ENCODE data around the gene SALL4. TPM values are rescaled to one million over a fixed set of nuclear protein-coding genes. Genes with fewer than 3 reads are reported as not detected.
"Not testable (repeated sequence)": the region's sequence is repeated elsewhere in the genome, so short reads cannot be mapped to it uniquely, and the experiment has no call there.

SALL4 gene
- total RNA-seq, 2 donors from 2014 or later, result 0.13 to 0.35 TPM

DNA sequence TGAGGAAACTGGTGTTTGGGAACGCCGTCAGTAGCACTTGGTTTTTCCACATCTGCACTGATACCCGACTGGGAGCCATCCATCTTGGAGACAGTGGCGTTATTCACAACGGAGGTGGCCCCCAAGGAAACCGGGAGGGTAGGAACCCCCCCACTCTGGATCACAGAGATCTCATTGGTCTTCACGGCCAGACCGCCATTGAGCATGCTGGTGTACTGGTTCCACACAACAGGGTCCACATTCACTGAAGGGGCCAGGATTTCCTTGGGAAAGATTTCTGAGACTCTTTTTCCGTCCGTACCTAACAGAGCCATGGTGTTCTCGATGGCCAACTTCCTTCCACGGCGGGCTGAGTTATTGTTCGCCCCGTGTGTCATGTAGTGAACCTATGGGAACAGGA is 18.0 kb downstream of the SALL4 start:
- Histone ChIP-seq H3K9me3 (no peaks in the 10 kb centered on the region), H3K4me3 (no peak overlapping the region), H3K27me3 (no peaks in the 10 kb centered on the region), H3K4me1 (no peaks in the 10 kb centered on the region), H3K27ac (no peak overlapping the region), H3K36me3 (no peaks in the 10 kb centered on the region), H3K9ac (ENCODE audit: low read depth in 2 of 2, low read length in 2 of 2) (no peak overlapping the region)
- no peak for TF ChIP-seq CTCF (IDR thresholded peaks at IDR 0.05)
- DNase-seq, result no peak
- intact Hi-C loops (cut with DNase I), result no loop called here

DNA sequence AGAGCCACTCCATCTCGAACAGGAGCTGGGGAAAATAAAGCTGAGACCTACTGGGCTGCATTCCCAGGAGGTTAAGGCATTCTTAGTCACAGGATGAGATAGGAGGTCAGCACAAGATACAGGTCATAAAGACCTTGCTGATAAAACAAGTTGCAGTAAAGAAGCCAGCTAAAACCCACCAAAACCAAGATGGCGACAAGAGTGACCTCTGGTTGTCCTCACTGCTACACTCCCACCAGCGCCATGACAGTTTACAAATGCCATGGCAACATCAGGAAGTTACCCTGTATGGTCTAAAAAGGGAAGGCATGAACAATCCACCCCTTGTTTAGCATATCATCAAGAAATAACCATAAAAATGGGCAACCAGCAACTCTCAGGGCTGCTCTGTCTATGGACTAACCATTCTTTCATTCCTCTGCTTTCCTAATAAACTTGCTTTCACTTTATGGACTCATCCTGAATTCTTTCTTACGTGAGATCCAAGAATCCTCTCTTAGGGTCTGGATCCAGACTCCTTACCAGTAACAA is 24.0 kb downstream of the SALL4 start:
- H3K27ac ChIP-seq; intact Hi-C loops (cut with DNase I); H3K36me3 ChIP-seq; H3K4me3 ChIP-seq; H3K27me3 ChIP-seq; H3K9me3 ChIP-seq; H3K9ac ChIP-seq (ENCODE audit: low read depth in 2 of 2, low read length in 2 of 2); DNase-seq; H3K4me1 ChIP-seq: not testable (repeated sequence)

DNA sequence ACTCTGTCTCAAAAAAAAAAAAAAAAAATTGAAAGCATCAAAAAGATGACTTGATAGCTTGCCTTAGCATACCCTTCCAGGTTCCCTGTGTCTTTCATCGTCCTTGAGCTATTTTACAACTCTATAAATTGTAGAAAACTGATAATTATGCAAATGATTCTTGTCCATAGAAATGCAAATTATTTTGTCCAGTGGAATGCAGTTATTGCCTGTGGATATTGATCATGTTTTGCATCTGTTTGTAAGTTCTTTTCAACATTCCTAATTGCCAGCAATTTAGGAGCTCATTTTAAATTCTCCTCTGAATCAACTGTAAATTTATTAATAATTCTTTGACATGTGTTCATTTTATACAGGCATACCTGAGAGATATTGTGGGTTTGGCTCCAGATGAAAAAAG is 27.1 kb downstream of the SALL4 start:
- Histone ChIP-seq H3K27ac (no peak overlapping the region), H3K9ac (ENCODE audit: low read depth in 2 of 2, low read length in 2 of 2) (no peak overlapping the region), H3K4me3 (no peak overlapping the region), H3K27me3 (no peaks in the 10 kb centered on the region), H3K9me3 (no peaks in the 10 kb centered on the region), H3K4me1 (no peaks in the 10 kb centered on the region), H3K36me3 (no peaks in the 10 kb centered on the region)
- TF ChIP-seq CTCF (IDR thresholded peaks at IDR 0.05), result no peak
- no peak for DNase-seq
- intact Hi-C loops (cut with DNase I), result no loop called here

DNA sequence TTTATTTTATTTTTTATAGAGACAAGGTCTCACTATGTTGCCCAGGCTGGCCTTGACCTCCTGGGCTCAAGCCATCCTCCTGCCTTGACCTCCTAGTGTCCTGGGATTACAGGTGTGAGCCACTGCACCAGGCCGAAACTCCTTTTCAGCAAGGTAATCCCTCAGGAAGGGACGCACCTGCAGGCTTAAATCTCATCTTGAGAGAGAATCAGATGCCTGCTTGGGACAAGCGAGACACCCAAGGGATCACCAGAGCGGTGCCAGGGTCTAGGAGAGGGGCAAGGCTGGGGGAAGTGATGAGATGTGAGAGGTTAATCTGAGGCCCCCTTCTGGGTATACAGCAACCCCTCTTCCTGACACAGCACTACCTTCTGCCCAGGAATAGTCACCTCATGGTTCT is 30.1 kb downstream of the SALL4 start:
- H3K9ac ChIP-seq (ENCODE audit: low read depth in 2 of 2, low read length in 2 of 2), result no peak overlapping the region
- H3K4me1 ChIP-seq, result no peaks in the 10 kb centered on the region
- H3K27ac ChIP-seq, result no peak overlapping the region
- no peak for TF ChIP-seq CTCF (IDR thresholded peaks at IDR 0.05)
- DNase-seq, result no peak
- H3K27me3 ChIP-seq, result no peaks in the 10 kb centered on the region
- intact Hi-C loops (cut with DNase I), result no loop called here
- no peaks in the 10 kb centered on the region for H3K36me3 ChIP-seq
- H3K4me3 ChIP-seq, result no peak overlapping the region
- H3K9me3 ChIP-seq, result no peaks in the 10 kb centered on the region

DNA sequence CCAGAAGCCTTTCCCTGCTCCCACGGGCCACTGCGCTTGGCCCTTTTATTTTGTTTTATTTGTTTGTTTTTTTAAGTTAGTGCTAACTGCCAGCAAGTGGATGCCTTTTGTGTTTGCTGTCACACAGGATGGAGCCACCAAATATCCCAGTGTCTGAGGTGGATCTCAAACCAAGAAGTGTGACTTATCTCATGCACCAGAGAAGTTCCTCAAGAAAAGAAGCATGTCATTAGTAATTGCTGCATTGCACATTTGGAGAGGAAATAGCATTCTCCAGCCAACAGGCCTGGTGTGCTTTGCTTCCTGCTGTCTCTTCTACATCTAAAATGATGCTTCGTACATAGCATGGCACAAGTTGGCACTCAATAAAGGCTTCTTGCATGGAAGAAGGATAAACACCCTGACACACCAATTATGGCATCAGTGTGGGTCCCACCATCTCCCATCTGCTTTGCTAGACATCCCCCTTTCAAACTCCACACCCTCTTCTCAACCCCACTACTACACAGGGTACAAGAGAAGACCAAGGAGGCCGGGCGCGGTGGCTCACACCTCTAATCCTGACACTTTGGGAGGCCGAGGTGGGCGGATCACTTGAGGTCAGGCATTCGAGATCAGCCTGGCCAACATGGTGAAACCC is 32.2 kb downstream of the SALL4 start:
- intact Hi-C loops (cut with DNase I), result no loop called here

More for the DNA sequence above, 32.2 kb downstream of the SALL4 start:
- no peaks in the 10 kb centered on the region for H3K9me3 ChIP-seq
- H3K4me1 ChIP-seq, result no peaks in the 10 kb centered on the region
- no peak for DNase-seq
- no peaks in the 10 kb centered on the region for H3K36me3 ChIP-seq
- no peaks in the 10 kb centered on the region for H3K27me3 ChIP-seq
- TF ChIP-seq CTCF (IDR thresholded peaks at IDR 0.05), result no peak
- H3K4me3 ChIP-seq, result no peak overlapping the region
- no peak overlapping the region for H3K9ac ChIP-seq (ENCODE audit: low read depth in 2 of 2, low read length in 2 of 2)
- H3K27ac ChIP-seq, result no peak overlapping the region

Measured in colonic mucosa (tissue), 4 donors.